ENCODE measurements around the gene ADAMTS3.

Gene ADAMTS3

DNA sequence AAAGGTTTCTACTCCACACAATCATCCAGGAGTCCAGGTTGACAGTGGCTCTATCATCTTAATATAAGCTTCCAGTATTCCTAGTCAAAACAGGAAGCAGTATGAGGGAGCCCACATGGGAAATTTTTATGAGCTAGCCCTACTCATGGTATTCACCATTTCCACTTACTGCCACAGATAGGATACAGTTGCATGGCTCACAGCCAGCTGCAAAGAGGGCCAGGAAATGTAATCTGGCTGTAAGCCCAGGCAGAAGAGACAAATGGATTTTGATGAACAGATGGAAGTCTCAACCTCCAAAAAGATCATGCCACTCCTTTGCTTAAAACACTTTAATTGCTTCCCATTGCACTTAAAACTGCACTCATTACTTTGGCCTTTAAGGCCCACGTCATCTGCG is 150.6 kb downstream of the ADAMTS3 start:
- DNase-seq (ENCODE audit: low read depth in 1 of 2, low spot score in 1 of 2) = no peak

DNA sequence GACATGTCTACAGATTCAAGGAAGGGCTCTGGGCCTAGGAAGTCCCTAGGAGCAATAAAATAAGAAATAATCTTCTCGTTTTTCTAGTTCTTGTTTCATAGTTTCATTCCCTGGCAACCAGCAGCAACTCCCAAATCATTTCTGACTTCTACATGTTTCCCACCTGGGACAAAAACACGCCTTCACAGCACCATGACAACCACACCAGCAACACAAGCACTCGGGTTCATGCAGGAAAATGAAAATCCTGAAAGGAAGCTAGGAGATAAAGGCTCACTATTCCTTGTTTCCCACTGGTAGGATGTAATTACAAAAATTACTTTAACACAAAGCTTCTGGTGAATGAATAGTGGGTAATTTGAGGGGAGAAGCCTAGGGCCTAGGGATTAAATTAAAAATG is 158.9 kb downstream of the ADAMTS3 start:
- no peak for DNase-seq (ENCODE audit: low read depth in 1 of 2, low spot score in 1 of 2)

DNA sequence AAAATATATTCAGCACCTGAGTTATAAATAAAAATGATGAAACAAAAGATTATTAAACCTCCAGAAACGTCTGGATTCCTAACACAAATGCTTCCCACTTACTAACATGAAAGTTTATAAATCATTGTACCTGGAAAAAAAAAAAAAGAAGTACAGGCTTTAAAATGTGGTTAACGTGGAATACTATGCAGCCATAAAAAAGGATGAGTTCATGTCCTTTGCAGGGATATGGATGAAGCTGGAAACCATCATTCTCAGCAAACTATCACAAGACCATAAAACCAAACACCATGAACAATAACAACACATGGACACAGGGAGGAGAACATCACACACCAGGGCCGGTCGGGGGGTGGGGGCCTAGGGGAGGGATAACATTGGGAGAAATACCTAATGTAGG is 160.5 kb downstream of the ADAMTS3 start:
- DNase-seq (ENCODE audit: low read depth in 1 of 2, low spot score in 1 of 2) = no peak

DNA sequence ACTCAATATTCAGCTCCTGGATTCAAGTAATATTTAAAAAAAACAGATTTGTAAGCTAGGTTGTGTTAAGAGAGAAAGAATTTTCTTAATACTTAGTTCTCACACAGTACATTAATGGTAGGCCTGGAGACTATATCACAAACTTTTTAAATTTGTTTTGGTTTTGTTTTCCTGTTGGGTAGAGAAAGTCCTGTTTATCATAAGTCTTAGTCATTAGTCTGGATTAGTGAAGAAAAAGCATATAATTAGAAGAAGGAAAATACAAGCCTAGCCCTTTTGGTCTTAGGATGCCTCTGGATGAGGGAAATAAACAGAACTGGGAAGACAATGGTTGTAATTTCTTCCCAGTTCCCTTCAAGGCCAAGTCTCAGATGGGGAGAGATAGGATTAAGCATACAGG is 163.6 kb downstream of the ADAMTS3 start:
- no peak for DNase-seq (ENCODE audit: low read depth in 1 of 2, low spot score in 1 of 2)

DNA sequence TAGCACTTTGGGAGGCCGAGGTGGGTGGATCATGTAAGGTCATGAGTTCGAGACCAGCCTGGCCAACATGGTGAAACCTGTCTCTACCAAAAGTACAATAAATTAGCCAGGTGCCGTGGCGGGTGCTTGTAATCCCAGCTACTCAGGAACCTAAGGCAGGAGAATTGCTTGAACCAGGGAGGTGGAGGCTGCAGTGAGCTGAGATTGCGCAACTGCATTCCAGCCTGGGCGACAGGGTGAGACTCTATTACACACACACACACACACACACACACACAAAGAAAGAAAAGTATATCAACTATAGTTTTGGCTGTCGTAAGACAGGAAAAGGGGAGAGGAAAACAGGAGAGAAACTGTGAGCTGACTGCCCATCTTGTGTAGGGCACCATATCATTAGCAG is 171.7 kb downstream of the ADAMTS3 start:
- no peak for DNase-seq (ENCODE audit: low read depth in 1 of 2, low spot score in 1 of 2)

DNA sequence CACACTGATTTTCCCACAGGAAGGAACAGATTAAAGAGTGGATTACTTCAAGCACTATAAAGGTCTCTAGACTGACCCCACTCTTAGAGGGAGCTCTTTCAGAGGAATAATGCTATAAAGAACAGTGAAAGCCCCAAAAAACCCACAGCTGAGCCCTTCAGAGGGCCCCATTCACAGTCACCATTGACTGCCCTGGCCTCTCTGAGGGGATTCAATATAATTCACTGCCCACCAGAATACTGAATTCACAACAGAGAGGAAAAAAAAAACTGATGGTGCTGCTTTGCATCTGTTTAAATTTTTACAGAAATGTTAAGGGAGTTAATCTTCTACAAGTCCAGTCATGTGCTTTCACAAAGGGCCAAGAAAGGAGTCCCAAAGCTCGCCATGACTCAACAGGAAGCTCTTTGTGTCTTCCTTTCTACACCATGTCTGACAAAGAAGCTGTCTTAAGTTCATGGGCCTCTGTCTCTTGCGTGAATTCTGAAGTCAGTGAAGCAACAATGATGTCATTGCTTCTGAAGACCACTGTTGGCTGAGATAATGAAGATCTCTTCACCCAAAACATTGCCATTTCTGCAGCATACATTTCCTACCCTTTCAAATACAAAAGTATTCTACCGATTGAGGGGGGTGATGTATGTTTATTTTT is 174.9 kb downstream of the ADAMTS3 start:
- DNase-seq (ENCODE audit: low read depth in 1 of 2, low spot score in 1 of 2) = no peak

DNA sequence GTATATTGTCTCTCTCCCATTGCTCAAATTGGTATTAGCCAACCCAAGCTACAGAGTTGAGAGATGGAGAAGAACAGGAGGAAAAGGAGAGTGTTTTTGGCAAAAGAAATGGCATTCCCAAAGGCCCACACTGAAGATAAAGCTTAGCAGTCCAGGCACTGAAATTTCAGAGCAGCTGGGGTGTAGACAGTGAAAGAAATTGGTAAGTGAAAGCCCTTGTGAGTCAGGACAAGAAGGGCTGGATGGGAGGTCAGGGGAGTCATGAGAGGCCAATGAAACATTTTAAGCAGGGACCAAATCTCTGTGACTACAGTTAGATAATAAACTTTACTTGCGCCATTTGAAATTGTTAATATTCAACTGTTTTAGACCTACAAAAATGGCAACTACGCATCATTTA is 177.7 kb downstream of the ADAMTS3 start:
- no peak for DNase-seq (ENCODE audit: low read depth in 1 of 2, low spot score in 1 of 2)

DNA sequence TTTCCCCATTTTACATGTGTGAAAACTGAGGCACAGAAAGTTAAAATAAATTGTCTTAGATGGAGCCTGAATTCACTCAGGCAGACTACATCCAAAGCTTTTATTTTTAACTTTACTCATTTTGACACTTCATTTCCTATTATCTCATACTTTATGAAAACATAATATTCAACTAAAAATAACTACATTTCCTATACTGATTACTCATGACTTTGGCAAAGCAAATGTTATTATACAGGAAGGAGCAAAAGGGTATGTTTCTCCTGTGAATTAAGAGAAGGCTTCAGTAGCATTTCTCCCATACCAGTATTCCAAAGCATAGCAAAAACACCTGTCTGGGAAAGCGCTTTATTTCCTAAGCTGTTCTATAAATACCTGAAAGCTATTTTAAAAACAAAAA is 178.6 kb downstream of the ADAMTS3 start:
- DNase-seq (ENCODE audit: low read depth in 1 of 2, low spot score in 1 of 2) = no peak

DNA sequence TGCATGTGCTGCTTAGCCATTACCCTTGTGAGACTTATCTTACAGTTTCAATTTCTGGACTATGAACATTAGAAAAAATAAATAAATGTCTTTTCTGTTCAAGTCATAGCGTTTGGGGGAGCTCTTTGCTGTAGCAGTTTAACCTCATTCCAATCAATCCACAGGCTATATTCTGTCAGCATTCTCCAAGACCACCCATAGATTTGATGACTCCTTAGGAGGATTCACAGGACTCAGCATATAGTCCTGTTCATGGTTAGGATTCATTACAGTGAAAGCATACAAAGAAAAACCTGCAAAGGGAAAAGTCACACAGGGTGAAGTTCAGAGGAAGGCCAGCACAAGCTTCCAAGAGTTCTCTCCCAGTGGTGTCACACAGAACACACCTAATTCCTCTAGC is 180.5 kb downstream of the ADAMTS3 start:
- no peak for DNase-seq (ENCODE audit: low read depth in 1 of 2, low spot score in 1 of 2)

DNA sequence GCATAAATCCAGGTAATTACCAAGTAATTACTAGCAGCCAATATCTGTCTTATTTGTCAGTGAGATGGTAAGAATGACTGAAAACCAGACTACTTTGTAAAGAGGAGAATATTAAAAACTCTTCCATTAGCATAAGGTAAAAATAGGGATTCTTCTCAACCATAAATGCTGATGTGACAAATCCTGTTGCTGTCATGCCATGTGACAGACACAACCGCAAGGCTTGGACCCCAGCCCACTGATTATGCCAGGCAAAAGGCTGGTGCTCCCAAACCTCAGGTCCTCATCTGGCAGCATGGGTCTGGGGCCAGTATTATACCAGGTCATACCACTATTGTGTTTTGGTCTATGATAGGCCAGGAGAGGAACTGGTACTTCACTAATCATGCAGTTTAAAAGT is 181.1 kb downstream of the ADAMTS3 start:
- no peak for DNase-seq (ENCODE audit: low read depth in 1 of 2, low spot score in 1 of 2)

DNA sequence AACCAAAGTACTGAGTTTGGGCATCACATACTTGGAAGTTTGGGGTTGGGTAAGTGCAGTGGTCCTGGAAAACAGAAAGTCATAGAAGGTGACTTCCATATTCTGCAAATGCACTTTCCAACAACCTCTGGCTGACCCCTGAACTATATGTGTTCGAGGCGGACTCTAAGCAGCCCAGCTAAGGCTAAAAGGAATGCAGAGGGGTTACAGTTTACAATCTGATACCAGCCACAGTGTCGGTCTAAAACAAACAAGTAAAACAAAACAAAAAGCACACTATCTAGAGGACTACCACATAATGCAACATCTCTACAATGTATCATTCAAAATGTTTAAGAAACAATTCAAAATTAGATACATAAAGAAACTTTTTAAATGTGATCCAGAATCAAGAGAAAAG is 185.6 kb downstream of the ADAMTS3 start:
- no peak for DNase-seq (ENCODE audit: low read depth in 1 of 2, low spot score in 1 of 2)

DNA sequence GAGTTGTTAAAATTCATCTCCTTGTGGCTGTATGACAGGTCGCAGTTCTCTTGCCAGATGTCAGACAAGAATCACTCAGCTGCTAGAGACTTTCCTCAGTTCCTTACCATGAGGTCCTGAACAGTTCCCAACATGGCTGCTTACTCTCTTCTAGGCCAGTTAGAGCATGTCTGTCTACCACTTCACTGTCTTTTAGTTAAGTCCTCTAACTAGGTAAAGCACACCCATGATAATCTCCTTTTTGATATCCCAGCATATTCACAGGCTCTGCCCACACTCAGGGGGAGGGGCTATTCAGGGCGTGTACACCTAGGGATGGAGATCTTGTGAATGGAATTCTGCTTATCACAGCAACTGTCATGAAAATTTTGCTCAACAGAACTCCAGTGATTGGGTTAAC is 190.1 kb downstream of the ADAMTS3 start:
- no peak for DNase-seq (ENCODE audit: low read depth in 1 of 2, low spot score in 1 of 2)

DNA sequence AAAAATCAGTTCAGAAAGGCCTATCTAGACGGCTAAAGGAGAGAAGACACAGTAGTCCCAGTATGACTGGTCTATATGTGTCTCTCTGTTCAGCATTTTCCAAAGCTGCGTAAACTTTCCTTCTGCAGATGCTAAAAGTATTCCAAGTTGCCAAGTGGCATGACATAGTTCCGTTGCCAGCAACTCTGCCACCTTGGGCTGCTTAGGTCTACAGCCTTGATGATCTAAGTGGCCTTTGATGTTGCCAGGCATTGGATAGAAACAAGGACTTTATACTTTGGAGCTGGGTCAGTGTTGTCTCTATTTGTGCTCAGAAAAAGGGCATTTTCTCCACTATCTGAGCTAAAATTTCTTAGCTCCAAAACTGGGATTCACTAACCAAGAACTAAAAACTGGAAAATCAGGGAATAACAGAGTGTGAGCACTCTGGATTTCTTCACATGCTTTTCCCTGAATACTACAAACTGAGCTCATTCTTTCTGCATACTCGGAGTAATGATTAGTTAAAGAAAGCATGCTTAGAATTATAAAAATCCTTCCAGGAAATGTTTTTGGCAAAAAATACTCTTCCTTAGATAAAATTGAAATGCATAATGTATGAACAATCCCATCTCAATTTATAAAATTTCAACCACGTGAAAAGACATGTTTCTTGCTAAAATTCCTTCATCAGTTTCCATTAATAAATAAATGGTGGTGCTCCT is 191.4 kb downstream of the ADAMTS3 start:
- DNase-seq (ENCODE audit: low read depth in 1 of 2, low spot score in 1 of 2) = no peak

DNA sequence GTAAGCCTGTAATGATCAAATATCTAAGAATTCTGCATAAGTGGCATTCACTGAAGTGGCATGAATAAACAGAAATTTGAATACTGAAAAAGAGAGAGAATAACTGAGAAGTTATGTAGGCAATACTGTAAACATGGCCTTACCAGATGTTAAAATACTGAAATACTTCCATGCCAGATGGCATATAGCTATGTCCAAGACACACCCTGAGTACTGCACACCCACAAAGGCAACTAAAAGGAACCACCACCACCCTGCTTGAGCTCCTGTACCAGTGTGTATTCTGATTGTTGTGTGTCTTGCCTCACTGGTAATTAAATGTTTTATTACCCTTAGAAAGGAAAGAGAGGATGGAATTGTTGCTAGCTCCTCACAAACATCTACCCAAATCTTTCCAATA is 192.1 kb downstream of the ADAMTS3 start:
- no peak for DNase-seq (ENCODE audit: low read depth in 1 of 2, low spot score in 1 of 2)

DNA sequence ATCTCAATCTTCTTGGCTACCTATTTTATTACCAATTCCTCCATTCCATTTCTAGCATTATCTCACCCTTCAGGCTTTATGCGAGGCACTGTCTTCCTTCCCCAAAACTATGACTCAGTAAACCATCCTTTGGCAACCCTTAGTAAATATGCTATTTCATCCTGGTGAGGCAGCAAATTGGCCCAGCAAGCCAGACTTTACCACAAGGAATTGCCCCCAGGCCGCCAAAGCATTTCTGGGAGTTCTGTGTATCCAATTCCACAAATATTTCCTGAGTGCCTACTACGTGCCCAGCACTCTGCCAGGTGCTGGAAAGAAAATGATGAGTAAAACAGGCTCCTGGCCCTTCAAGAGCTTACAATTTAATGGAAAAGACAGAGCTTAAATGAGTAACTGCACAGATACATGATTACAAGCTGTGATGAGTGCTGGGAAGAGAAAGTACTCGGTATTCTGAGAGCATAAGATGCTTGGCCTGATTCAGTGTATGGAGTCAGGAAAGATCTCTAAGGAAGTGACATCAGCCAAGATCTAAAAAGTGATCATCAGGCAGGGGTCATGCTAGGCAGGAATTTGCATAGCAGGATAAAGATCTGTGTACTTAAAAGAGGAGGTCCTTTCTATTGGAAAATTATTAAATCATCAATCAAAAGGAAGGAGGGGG is 193.8 kb downstream of the ADAMTS3 start:
- no peak for DNase-seq (ENCODE audit: low read depth in 1 of 2, low spot score in 1 of 2)

DNA sequence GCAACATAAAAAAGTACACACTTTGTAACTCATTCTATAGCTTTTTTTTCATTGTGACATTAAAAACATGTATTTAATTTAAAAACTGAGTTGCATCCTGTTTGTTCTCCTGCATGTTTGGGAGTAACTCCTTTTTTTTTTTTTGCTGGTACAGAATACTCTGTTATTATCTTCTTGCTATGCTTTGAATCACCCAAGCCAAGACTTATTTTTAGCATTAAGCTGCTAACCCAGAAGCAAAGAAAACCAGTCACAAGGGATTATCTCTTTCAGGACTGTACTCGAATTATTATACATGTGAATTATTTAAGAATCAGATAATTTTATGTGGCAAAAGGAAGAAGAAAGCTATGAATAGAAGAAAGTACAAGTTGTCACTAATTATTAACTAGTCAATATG is 194.9 kb downstream of the ADAMTS3 start:
- no peak for DNase-seq (ENCODE audit: low read depth in 1 of 2, low spot score in 1 of 2)

DNA sequence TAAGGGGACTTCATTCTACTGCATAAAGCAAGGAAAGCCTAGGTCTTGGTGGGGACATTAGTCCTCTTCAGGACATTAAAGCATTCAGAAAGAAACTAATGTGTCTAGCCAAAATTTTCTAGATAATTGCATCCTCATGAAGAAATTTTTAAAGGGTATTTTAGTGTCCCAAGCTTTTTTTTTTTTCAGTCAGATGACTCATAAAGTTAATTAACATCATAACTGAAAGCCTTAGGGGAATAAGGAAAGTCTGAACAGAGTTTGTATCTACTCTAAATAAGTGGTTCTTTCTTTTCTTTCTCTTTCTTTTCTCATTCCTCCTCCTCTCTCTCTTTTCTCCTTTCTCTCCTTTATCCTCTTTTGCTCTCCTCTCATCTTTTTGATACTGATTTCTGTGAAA is 202.4 kb downstream of the ADAMTS3 start:
- no peak for DNase-seq (ENCODE audit: low read depth in 1 of 2, low spot score in 1 of 2)

DNA sequence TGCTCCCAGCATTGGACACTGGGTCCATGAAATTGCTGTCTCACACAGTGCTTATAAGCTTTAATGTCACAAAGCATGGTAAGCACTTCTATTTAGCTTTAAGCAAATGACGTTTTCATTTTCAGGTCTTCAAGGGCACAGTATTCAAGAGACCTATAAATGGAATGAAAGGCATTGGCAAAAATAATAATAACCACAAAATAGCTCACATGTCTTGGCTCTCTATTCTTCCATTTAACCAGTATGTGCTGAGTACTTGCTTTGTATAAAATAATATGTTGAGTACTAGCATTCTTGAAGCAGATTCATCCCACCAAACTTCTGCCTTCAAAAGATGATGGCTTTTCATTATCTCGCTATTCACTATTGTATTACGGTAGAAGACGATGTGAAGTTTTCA is 203.0 kb downstream of the ADAMTS3 start:
- DNase-seq (ENCODE audit: low read depth in 1 of 2, low spot score in 1 of 2) = no peak

DNA sequence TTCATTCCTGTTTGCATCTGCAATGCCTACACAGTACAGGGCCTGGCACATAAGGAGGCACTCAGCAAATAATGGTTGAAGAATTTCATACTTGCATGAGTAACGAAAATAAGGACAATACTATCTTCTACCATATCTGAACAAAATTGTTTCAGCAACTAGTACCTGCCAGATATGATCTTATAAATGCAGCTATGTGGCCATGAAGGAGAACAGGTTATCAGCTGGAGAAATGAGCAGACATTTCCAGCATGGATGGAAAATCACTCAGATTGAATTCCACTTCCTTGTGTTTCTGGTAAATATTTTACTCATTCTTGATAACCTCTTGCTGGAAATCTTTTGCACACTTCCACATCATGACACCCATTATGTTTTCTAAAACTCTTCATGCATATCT is 204.0 kb downstream of the ADAMTS3 start:
- no peak for DNase-seq (ENCODE audit: low read depth in 1 of 2, low spot score in 1 of 2)

DNA sequence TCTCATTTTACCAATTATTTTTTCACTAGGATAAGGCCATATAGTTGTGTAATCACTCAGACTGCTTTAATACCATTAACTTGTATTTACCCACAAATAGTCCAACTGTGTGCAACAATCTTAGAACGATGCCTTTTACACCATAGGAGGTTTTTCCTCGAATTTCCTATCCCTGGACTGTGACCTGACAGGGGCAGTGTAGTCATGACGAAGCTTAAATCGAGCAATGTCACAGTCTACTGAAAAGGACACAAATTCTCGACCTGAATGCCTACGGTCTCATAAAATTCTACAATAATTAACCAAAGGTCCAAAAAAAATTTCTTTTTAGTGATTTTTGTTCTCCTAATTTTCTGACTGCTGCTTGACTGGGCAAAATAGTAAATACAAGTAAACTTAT is 208.9 kb downstream of the ADAMTS3 start:
- no peak for DNase-seq (ENCODE audit: low read depth in 1 of 2, low spot score in 1 of 2)

DNA sequence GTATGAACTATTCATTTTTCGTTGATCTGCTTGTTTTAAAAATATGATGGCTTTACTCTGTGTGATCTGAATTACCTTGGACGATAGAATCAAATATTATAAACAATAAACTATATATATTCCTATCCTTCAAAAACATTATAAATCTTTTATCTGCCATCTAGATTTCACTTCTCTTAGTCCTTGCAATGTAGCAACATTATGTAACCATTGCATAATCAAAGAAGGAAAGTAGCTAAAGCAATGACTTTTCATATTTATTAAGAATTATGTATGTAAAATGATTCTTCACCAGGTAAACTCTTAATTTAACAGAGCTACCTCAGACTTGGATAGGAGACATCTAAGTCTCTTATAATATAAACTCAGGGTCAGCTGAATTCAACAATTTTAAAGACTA is 210.5 kb downstream of the ADAMTS3 start:
- DNase-seq (ENCODE audit: low read depth in 1 of 2, low spot score in 1 of 2) = no peak

DNA sequence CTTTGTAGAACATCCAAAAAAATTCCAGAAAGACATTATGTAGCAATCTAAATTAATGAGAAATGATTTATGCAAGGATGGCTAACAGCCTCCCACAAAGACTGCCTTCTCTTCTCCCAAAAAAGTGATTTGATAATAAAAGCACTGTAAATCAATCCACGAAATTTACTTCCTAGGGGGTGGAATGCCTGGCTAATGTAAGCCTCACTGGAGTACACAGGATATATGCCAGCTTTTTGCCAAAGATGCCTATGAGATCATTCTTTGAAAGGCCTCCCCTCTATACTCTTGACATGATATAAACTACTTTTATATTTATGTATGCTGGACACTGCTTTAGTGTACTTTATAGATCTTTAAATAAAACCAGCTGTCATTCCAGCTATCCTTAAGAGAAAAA is 211.1 kb downstream of the ADAMTS3 start:
- DNase-seq (ENCODE audit: low read depth in 1 of 2, low spot score in 1 of 2) = no peak

DNA sequence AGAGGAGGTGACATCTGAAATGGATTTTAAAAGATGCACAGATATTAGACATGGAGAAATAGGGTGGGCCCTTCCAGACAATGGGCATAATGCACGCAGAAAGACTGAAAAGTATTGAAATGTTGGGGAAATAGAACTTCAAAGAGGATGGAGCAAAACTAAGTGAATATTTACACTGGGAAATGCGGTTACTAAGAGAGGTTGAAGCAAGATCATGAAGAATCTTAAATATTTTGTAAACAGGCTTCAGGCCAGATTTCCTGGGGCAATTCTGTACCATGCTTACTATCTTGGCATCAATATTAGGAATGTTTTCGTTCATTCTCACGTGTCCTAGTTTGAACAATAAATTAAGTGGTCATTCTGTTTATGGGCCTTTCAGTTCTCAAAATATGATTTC is 216.3 kb downstream of the ADAMTS3 start:
- DNase-seq (ENCODE audit: low read depth in 1 of 2, low spot score in 1 of 2) = no peak

Data from activated CD4-positive, alpha-beta T cell treated with anti-CD3 and anti-CD28 coated beads, Interleukin-2, amount 50 U/mL, for 24 hours (primary cell).